HG03103 (cell line): ENCODE results near the gene SPTLC2.
"Not testable (repeated sequence)": the region's sequence is repeated elsewhere in the genome, so short reads cannot be mapped to it uniquely, and the experiment has no call there.

Source experiments
- ATAC-seq: cut with Tn5 transposase; IDR thresholded peaks from one replicate; pipeline ENCODE4 v1.9.1; 2021; ENCODE audit warnings: low read depth; ENCODE audit not compliant: unreplicated experiment

The SPTLC2 gene

GRCh38 chr14:77554816-77555599 is 61.4 kb downstream of the SPTLC2 start:
- no peak for ATAC-seq

GRCh38 chr14:77554207-77554606 is 62.2 kb downstream of the SPTLC2 start:
- no peak for ATAC-seq

- no peak for ATAC-seq
These were observed 67.0 kb downstream of the SPTLC2 start for GRCh38 chr14:77549451-77549850.

GRCh38 chr14:77547512-77548180 is 68.8 kb downstream of the SPTLC2 start:
- no peak for ATAC-seq

GRCh38 chr14:77545171-77545570 is 71.3 kb downstream of the SPTLC2 start:
- ATAC-seq: not testable (repeated sequence)

- no peak for ATAC-seq
These were observed 71.9 kb downstream of the SPTLC2 start for GRCh38 chr14:77544571-77544970.

- no peak for ATAC-seq
These were observed 72.7 kb downstream of the SPTLC2 start for GRCh38 chr14:77543637-77544334.

- ATAC-seq: no peak
These were observed 73.2 kb downstream of the SPTLC2 start for GRCh38 chr14:77543240-77543551.

- ATAC-seq: no peak
These were observed 73.8 kb downstream of the SPTLC2 start for GRCh38 chr14:77542421-77543239.

GRCh38 chr14:77541905-77542304 is 74.5 kb downstream of the SPTLC2 start:
- ATAC-seq: no peak

- ATAC-seq: not testable (repeated sequence)
These were observed 79.5 kb downstream of the SPTLC2 start for GRCh38 chr14:77536951-77537350.

- ATAC-seq: no peak
These were observed 85.4 kb downstream of the SPTLC2 start for GRCh38 chr14:77531071-77531470.

GRCh38 chr14:77529963-77530362 is 86.5 kb downstream of the SPTLC2 start:
- no peak for ATAC-seq

GRCh38 chr14:77529213-77529612 is 87.2 kb downstream of the SPTLC2 start:
- no peak for ATAC-seq

GRCh38 chr14:77528701-77529100 is 87.7 kb downstream of the SPTLC2 start:
- not testable (repeated sequence) for ATAC-seq

GRCh38 chr14:77526266-77526665 is 90.2 kb downstream of the SPTLC2 start:
- ATAC-seq: no peak

GRCh38 chr14:77524536-77524935 is 91.9 kb downstream of the SPTLC2 start:
- no peak for ATAC-seq

GRCh38 chr14:77523109-77523508 is 93.3 kb downstream of the SPTLC2 start:
- no peak for ATAC-seq

GRCh38 chr14:77520555-77520954 is 95.9 kb downstream of the SPTLC2 start:
- no peak for ATAC-seq

- ATAC-seq: no peak
These were observed 100.3 kb downstream of the SPTLC2 start for GRCh38 chr14:77516126-77516525.
